ENCODE data around the gene SEPTIN11. TPM values are rescaled to one million over a fixed set of nuclear protein-coding genes. Genes with fewer than 3 reads are reported as not detected.

The SEPTIN11 gene
- total and polyA plus RNA-seq, 7 experiments from 2014 or later = 9.2 to 29.3 (median 16.5) TPM

DNA sequence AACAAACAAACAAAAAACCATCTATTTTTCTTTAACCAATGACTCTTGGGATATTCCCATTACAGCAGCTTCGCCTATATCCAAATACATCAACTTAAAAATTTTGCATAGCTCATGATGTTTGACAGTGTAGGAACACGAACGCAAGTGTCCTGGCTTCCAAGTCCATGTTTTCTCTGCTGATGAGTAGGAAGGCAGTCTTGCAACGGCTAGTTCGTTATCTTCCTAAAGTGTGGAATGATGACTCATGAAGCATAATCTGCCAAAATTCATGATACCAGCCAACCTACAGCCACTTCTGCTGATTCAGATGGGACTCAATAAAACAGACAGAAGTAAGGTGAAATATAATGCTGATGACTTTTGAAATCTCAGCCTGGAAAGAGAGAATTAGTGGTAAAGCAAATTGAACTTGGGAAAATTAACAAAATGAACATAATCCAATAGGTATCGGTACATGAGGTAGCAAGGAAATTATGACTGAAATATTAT, 6.4 kb upstream of the SEPTIN11 start:
- no peak overlapping the region for H3K4me3 ChIP-seq (ENCODE audit: low read length)
- no peaks in the 10 kb centered on the region for H3K27me3 ChIP-seq (ENCODE audit: control insufficient read depth in 2 of 2, insufficient read depth in 2 of 2, low read length in 2 of 2)
- POLR2A ChIA-PET = no interaction called here
- CTCF ChIA-PET = no interaction called here
- peaks cover 0 to 4% (median 0%) of the 10 kb centered on the region in 5 donors for H3K36me3 Mint-ChIP-seq
- no peak overlapping the region for H3K4me3 Mint-ChIP-seq
- intact Hi-C loops (cut with micrococcal nuclease) = loop anchor here in 1 of 2 donors (10.0 kb wide), 1 partner anchor 948 kb away; the partner anchor contains the start of gene SDAD1
- H3K36me3 ChIP-seq (ENCODE audit: control insufficient read depth in 2 of 3, insufficient read depth in 3 of 3, low read length in 3 of 3) = no peaks in the 10 kb centered on the region
- H3K9me3 ChIP-seq (ENCODE audit: control insufficient read depth in 2 of 3, low read length in 3 of 3) = no peaks in the 10 kb centered on the region
- H3K27ac ChIP-seq (ENCODE audit: low read depth, low read length) = no peak overlapping the region
- peaks cover 0 to 11% (median 0%) of the 10 kb centered on the region in 11 donors for H3K9me3 Mint-ChIP-seq
- H3K4me1 ChIP-seq (ENCODE audit: control insufficient read depth in 2 of 2, insufficient read depth in 2 of 2, low read length in 2 of 2) = no peaks in the 10 kb centered on the region
- no peaks in the 10 kb centered on the region for H3K4me1 Mint-ChIP-seq
- no peak for DNase-seq
- peaks cover 0 to 56% (median 0%) of the 10 kb centered on the region in 5 donors for H3K27me3 Mint-ChIP-seq
- no peak overlapping the region for H3K27ac Mint-ChIP-seq
- ATAC-seq = no peak

DNA sequence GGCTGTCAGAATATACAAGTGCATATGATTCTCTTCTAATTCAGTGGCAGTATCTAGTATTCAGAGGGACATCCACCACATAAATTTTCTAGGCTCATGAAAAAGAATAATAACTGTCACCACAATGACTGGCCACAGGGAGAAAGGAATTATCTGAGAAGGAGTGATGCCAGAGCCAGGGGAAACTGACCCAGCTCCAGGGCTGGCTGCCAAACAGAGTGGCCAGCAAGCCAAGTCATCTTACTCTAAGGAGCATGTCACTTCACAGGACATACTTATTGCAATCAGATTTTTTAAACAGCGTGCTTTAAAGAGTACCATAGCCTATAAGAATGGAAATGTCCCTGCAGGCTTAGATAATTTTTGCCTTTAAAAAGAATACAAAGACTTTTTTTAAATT, 5.8 kb upstream of the SEPTIN11 start:
- POLR2A ChIA-PET = no interaction called here
- Mint-ChIP-seq H3K27ac (no peak overlapping the region), H3K4me3 (no peak overlapping the region), H3K4me1 (peaks cover 0 to 5% (median 4%) of the 10 kb centered on the region in 7 donors), H3K27me3 (peaks cover 0 to 58% (median 0%) of the 10 kb centered on the region in 5 donors), H3K36me3 (peaks cover 0 to 4% (median 0%) of the 10 kb centered on the region in 5 donors), H3K9me3 (peaks cover 0 to 11% (median 0%) of the 10 kb centered on the region in 11 donors)
- intact Hi-C loops (cut with micrococcal nuclease) = loop anchor here in 1 of 2 donors (10.0 kb wide), 1 partner anchor 949 kb away; the partner anchor contains the start of gene SDAD1
- Histone ChIP-seq H3K27me3 (ENCODE audit: control insufficient read depth in 2 of 2, insufficient read depth in 2 of 2, low read length in 2 of 2) (no peaks in the 10 kb centered on the region), H3K4me3 (ENCODE audit: low read length) (no peak overlapping the region), H3K36me3 (ENCODE audit: control insufficient read depth in 2 of 3, insufficient read depth in 3 of 3, low read length in 3 of 3) (no peaks in the 10 kb centered on the region), H3K9me3 (ENCODE audit: control insufficient read depth in 2 of 3, low read length in 3 of 3) (no peaks in the 10 kb centered on the region), H3K4me1 (ENCODE audit: control insufficient read depth in 2 of 2, insufficient read depth in 2 of 2, low read length in 2 of 2) (peaks cover 0 to 4% of the 10 kb centered on the region in 2 donors), H3K27ac (ENCODE audit: low read depth, low read length) (no peak overlapping the region)
- ATAC-seq (no peak), DNase-seq (no peak)
- CTCF ChIA-PET = interaction anchor here (0.7 kb wide), 1 partner anchor 9 kb away, joined by 3 read pairs; no protein-coding TSS in a partner anchor

DNA sequence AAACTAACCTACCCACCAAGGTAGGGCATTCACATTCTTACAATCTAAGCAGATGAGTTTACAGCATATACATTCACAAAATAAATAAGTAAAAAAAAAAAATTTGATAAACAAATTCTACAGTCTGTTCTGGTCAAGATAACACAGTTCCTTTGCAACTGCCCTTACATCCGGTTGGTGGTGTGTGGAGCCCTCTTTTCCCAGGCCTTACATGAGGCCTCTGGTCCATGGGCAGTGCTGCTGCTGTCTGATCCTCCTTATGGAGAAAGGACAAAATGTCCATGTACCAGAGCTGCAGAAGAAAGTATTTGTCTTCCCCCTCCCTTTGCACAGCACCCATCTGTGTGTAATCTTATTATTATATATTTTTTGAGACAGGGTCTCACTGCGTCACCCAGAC, 2.2 kb upstream of the SEPTIN11 start:
- H3K27me3 ChIP-seq (ENCODE audit: control insufficient read depth in 2 of 2, insufficient read depth in 2 of 2, low read length in 2 of 2) = no peaks in the 10 kb centered on the region
- Mint-ChIP-seq H3K36me3 (no peaks in the 10 kb centered on the region), H3K4me1 (peaks cover 8 to 20% (median 13%) of the 10 kb centered on the region in 7 donors), H3K9me3 (no peaks in the 10 kb centered on the region), H3K27ac (no peak overlapping the region), H3K27me3 (peaks cover 0 to 65% (median 0%) of the 10 kb centered on the region in 5 donors), H3K4me3 (peak overlapping the region in 3 of 10 donors; percentile 42 to 97 (median 52))
- DNase-seq (no peak), ATAC-seq (no peak)
- ChIA-PET CTCF (interaction anchor here (0.6 kb wide), 1 partner anchor 155 kb away, joined by 3 read pairs; no protein-coding TSS in a partner anchor), POLR2A (interaction anchor here (0.6 to 0.8 kb wide), 3 partner anchors 41 to 44 kb away, joined by 3 to 8 read pairs (median 4); no protein-coding TSS in a partner anchor)
- H3K4me1 ChIP-seq (ENCODE audit: control insufficient read depth in 2 of 2, insufficient read depth in 2 of 2, low read length in 2 of 2) = peaks cover 0 to 10% of the 10 kb centered on the region in 2 donors
- H3K9me3 ChIP-seq (ENCODE audit: control insufficient read depth in 2 of 3, low read length in 3 of 3) = no peaks in the 10 kb centered on the region
- no peak overlapping the region for H3K4me3 ChIP-seq (ENCODE audit: low read length)
- intact Hi-C loops (cut with micrococcal nuclease) = loop anchor here in 1 of 2 donors (5.0 to 10.0 kb wide), 2 partner anchors 245 to 953 kb away; partner anchors contain the start of gene SDAD1
- H3K27ac ChIP-seq (ENCODE audit: low read depth, low read length) = no peak overlapping the region
- H3K36me3 ChIP-seq (ENCODE audit: control insufficient read depth in 2 of 3, insufficient read depth in 3 of 3, low read length in 3 of 3) = no peaks in the 10 kb centered on the region

DNA sequence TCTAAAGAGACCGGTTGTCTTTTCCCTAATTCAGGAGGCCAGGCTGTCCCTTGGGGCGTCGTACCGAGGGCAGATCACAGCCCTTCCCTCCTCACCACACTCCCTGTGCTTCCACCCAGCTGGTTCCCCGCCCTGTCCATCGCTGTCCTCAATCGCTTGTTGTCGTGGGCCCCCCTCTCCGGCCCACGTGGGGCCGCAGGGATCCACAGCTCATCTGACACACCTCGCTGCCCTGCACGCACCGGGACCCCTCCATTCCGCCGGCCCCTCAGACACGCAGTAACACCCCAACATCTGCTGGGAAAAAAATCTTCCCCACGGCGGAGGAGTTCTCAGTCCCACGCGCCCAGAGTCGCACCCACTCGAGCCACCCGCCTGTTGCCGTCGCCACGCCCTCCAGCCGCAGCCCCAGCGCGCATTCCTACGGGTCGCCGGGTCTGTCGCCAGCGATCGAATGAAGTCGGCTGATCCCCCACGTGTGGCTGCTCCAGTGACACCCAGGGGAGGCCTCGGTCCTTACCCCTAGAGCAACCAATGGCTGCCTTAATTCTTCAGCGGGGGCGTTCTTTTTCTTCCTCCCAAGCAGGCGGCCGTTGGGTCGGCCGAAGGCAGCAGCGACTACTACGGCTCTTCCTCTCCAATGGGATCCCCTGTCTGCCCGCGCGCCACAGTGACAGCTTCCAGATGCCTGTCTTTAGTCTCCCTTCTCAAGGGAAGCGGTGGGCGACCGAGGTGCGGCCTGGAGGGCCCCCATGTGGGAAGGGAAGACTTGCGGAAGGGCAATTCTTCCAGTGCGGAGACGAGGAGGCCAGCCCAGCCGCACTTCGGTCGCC, 893 bp upstream of the SEPTIN11 start:
- DNase-seq = peak; percentile 42 to 71 (median 48)
- no peaks in the 10 kb centered on the region for H3K9me3 ChIP-seq (ENCODE audit: control insufficient read depth in 2 of 3, low read length in 3 of 3)
- Mint-ChIP-seq H3K36me3 (no peaks in the 10 kb centered on the region), H3K4me3 (peak overlapping the region; percentile 70 to 97 (median 88)), H3K9me3 (no peaks in the 10 kb centered on the region), H3K27me3 (peaks cover 0 to 68% (median 4%) of the 10 kb centered on the region in 5 donors), H3K4me1 (peaks cover 8 to 23% (median 16%) of the 10 kb centered on the region in 7 donors), H3K27ac (peak overlapping the region in 5 of 9 donors; percentile 28 to 64 (median 55))
- no peaks in the 10 kb centered on the region for H3K36me3 ChIP-seq (ENCODE audit: control insufficient read depth in 2 of 3, insufficient read depth in 3 of 3, low read length in 3 of 3)
- ATAC-seq = peak; percentile 63
- peak overlapping the region; percentile 58 for H3K27ac ChIP-seq (ENCODE audit: low read depth, low read length)
- peaks cover 0 to 6% of the 10 kb centered on the region in 2 donors for H3K27me3 ChIP-seq (ENCODE audit: control insufficient read depth in 2 of 2, insufficient read depth in 2 of 2, low read length in 2 of 2)
- POLR2A ChIA-PET = interaction anchor here (1.3 kb wide), 1 partner anchor 47 kb away, joined by 4 read pairs; no protein-coding TSS in a partner anchor
- H3K4me3 ChIP-seq (ENCODE audit: low read length) = peak overlapping the region; percentile 80
- intact Hi-C loops (cut with micrococcal nuclease) = loop anchor here (1.0 to 10.0 kb wide), 10 partner anchors 24 to 954 kb away; partner anchors contain the start of genes CCNG2 (in 1 of the 2), CCNI (in 1 of the 2), SDAD1 (in 1 of the 2) and SOWAHB (in 1 of the 2)
- peaks cover 0 to 10% of the 10 kb centered on the region in 2 donors for H3K4me1 ChIP-seq (ENCODE audit: control insufficient read depth in 2 of 2, insufficient read depth in 2 of 2, low read length in 2 of 2)
- CTCF ChIA-PET = no interaction called here

DNA sequence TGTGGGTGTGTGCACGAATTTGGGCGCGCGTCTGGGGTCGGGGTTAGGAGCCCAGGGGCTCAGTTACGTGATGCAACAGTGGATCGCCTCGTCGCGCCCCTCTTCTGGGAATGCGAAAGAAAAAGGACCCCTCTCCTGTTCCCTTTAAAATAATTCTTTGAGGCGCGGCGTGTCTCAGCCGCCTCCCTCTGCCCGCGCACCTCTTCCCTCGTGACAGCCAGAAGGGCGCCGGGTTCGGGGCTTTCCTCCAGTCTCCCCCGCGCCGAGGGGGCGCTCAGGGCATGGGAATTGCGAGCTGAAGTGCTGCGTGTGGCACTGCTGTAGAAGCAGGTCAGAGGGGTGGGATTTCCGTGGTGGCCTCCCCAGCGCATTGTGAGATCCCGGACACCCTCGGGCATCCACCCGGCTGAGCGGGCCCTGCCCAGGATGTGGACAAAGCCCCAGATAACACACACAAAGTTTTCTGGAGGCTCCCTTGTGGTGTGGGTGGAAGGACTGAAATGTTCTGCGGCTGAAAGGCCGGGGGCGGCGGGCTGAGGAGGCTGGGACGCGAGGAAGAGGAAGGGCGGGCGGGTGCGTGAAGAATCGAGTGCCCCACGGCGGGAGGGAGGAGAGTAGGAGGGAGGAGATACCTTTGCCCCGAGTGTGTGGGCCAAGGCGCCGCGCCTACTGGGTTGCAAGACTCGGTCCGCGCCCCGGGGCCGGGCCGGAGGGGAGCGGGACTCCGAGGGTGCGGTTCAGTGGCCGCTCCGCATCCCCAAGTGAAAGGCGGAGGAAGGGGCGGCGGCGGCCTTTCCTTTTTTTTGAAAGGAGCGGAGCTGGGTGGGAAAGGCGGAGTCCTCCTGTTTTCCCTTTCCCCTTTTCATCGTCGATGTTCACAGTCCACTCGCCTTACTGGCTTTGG, 752 bp downstream of the SEPTIN11 start:
- Mint-ChIP-seq H3K27ac (peak overlapping the region in 6 of 9 donors; percentile 61 to 82 (median 76)), H3K9me3 (no peaks in the 10 kb centered on the region), H3K4me3 (peak overlapping the region; percentile 70 to 97 (median 88)), H3K27me3 (peaks cover 0 to 73% (median 4%) of the 10 kb centered on the region in 5 donors), H3K36me3 (peaks cover 0 to 3% (median 0%) of the 10 kb centered on the region in 5 donors), H3K4me1 (peaks cover 8 to 23% (median 16%) of the 10 kb centered on the region in 7 donors)
- Histone ChIP-seq H3K4me3 (ENCODE audit: low read length) (peak overlapping the region; percentile 80), H3K27me3 (ENCODE audit: control insufficient read depth in 2 of 2, insufficient read depth in 2 of 2, low read length in 2 of 2) (peaks cover 0 to 6% of the 10 kb centered on the region in 2 donors), H3K27ac (ENCODE audit: low read depth, low read length) (peak overlapping the region; percentile 58), H3K9me3 (ENCODE audit: control insufficient read depth in 2 of 3, low read length in 3 of 3) (no peaks in the 10 kb centered on the region), H3K36me3 (ENCODE audit: control insufficient read depth in 2 of 3, insufficient read depth in 3 of 3, low read length in 3 of 3) (no peaks in the 10 kb centered on the region), H3K4me1 (ENCODE audit: control insufficient read depth in 2 of 2, insufficient read depth in 2 of 2, low read length in 2 of 2) (peaks cover 0 to 10% of the 10 kb centered on the region in 2 donors)
- DNase-seq (peak; percentile 12 to 57 (median 34)), ATAC-seq (peak; percentile 39)
- ChIA-PET CTCF (interaction anchor here (0.6 to 0.7 kb wide), 2 partner anchors 91 to 202 kb away, joined by 3 read pairs; no protein-coding TSS in a partner anchor), POLR2A (interaction anchor here (0.7 to 1.2 kb wide), 4 partner anchors 40 to 1010 kb away, joined by 3 to 4 read pairs (median 3); no protein-coding TSS in a partner anchor)
- intact Hi-C loops (cut with micrococcal nuclease) = loop anchor here (1.0 to 10.0 kb wide), 10 partner anchors 8 to 254 kb away; partner anchors contain the start of gene CCNG2 (in 1 of the 2)

All from naive thymus-derived CD4-positive, alpha-beta T cell (primary cell).